ENCODE results near the gene SPTSSA.
"Not testable (repeated sequence)": the region's sequence is repeated elsewhere in the genome, so short reads cannot be mapped to it uniquely, and the experiment has no call there.

Gene SPTSSA

DNA sequence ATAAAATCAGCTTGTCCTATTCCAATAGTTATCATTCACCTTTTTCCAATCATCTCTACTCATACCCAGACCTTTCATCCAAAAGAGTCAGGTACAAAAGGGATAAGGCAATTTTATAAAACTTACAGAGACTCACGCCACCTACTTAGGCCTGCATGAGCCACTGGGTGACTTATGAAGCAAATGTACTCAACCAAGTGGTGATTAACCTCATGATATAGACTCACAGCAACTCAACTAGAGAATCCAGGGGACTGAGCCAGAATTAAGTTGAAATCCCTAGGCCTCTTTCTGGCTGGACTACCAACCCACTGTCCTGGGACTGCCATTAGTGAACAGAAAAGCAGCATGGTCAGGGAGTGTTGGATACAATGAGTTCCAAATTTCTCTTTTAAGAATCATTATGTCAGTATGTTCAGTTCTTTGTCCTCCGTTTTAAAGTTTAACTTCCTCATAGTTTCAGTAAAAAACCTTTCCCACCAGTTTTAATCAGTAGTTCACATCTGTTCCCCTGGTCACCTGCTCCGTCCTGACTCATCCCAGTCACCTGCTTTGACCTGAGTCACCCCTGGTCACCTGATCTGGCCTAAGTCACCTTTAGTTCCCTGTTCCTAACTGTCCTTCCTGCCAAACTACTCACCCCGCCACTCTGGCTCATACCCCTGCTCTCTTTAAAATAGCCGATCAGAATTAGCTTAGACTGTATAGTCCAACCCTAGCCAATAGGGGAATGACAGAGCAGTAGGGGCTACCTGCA is 36.8 kb downstream of the SPTSSA start:
- DNase-seq: no peak

DNA sequence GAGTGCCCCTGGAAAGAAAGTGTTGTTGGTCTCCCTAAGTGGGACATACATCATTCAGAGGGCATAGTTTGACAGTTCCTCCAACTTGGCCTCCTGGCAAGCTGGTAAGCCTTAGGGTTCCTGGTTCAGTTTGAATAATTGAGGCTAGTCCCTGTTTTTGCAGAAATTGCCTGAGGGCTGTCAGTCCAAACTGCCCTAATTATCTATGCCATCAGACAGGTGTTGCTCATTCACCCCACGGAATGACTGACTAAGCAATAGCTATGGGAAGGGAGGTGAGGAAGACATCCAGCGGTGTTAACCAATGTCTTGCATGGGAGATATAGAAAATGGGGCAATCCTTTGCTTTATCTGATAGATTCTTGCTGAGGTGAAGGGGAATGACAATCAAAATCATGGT is 37.6 kb downstream of the SPTSSA start:
- DNase-seq: no peak

DNA sequence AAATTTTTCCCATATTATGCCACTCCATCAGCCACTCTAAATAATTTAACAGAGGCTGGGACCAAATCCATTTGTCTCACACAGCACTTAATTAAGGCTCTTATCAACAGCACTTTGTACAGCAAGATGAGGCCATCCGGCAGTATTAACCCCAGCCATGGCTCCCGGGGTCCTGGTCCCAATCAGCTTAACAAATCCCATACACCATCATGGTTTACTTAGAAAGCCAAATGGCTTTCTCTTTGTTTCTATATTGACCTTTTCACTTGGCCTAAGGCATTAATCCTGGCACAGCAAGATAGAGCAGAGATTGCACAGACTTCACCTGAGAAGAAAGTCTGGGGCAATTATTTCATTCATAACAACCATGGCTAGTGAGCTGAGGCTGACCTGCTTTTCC is 38.6 kb downstream of the SPTSSA start:
- no peak for DNase-seq

DNA sequence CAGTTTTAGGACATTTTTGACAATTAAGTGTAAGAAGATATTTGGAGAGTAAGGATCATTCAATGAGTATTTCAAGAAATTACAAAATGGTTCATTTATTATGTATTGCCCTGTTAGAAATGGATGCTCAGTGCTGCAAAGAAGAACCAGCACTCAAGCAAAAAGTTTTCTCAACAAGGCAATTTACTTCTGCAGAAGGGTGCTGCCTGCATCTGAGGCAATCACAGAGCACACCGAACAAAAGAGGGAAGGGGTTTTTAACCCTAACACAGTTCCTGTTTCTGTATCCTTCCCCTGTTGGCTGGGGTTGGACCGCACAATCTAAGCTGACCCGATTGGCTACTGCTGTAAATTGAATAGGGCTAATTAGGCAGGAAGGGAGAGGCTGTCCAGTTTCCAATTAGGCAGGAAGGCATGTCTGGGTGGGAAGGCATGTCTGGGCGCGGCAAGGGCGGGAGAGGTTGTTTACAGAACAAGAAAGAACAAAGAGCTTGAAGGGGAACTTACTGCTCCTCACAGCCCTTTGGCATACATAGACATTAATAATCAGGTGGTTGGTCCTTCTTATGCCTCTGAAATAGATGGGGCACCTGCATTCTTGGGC is 41.4 kb downstream of the SPTSSA start:
- no peak for DNase-seq

DNA sequence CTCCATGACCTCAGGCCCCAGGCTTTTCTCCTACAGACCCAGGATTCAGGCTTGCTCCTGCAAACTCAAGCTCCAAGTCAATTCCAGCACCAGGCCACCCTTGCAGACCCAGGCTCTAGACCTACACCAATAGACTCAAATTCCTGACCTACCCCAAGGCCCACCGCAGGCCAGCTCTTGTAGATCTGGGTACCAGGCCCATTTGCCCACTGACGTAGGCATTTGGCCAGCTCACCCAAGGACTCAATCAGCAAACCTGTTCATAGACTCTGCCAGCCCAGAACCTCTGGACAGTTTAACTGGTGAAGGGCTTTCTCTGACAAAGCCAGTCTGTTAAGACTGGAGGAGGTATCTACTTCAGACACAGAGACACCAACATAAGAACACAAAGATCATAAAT is 52.3 kb downstream of the SPTSSA start:
- no peak for DNase-seq

- no peak for DNase-seq
These were observed 54.1 kb downstream of the SPTSSA start for GRCh38 chr14:34407951-34408350.

DNA sequence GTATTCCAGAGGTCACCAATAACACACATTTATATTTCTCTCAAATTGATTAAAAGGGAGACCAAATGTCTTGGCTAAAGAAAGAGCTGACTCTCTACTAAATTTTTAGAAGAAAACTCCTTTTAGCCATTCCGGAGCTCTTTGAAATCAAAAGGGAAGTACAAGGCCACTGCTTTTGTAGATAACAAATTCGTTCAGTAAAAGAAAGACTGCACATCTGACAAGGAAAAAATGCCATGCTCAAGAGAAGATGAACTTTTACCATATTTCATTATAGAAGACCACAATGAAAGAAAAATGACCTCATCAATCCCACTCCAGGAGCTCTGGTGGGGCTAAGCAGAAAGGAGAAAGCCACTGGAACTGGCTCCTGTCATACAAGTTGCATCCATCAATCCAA is 57.6 kb downstream of the SPTSSA start:
- no peak for DNase-seq

DNA sequence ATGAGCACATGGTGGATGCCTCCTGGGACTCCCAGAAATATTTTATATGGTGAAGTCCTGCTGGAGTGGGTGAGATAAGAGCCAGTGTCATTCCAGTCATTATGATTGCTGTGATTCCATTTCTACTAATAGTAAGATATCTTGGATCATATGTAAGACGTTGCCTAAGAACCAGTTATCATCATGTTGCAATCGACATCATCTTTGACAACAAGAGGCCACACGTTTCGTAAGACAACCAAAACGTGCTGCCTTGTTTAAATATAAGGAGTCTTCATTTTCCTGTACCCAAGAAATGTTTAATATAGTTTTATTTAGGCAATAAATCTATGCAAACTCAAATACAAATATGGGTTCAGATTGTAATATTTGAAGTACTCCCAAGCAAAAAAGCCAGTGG is 58.4 kb downstream of the SPTSSA start:
- no peak for DNase-seq

- no peak for DNase-seq
These were observed 64.0 kb downstream of the SPTSSA start for GRCh38 chr14:34398024-34398423.

DNA sequence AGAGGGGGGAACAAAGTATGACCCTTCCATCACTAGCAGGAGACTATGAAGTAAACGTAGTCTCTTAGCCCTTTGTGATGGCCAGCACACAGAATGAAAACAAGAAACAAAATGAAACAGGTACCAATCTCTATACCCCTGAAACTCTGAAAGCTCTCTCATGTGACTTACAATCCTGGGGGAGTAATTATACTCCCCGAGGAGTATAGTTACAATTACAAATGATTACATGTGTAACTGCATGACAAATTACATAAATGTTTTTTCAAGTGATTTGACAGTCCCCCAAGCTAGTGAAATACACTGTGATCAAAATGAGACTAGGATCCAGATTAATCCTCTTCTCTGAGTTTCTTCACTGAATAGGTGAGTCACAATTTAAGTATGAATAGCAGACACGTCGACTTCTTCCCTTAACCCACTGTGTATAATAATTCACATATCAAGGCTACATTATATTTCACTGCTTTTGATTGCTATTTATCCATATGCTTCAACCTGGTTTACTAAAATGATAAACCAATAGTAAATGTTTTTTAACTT is 74.0 kb downstream of the SPTSSA start:
- DNase-seq: no peak

DNA sequence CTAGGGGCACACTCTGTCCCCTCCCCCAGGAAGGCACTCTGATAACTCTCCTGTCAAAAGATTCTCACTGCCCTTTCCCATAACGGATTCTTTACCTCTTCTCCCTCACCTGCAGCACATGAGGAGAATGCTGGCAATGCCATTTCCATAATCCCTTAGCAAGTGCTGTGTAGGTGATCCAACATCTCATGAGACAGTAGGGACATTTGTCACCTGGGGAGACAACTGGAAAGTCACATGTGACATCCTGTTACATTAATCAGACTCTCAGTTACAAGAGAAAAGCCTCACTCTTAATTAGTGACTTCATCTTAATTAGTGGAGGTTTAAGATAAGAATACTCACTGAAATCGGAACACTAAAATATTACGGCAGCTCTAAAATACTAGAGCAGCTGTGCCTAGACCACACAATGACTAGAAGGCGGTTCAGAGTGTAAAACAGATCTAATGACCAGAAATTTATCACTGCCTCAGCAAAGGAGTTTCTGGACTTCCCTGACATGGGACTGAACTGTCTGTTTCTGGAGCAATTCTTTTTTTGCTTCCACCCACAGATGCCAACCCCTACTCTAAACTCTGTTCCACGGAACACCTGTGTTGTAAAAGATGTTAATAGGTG is 75.1 kb downstream of the SPTSSA start:
- no peak for DNase-seq

DNA sequence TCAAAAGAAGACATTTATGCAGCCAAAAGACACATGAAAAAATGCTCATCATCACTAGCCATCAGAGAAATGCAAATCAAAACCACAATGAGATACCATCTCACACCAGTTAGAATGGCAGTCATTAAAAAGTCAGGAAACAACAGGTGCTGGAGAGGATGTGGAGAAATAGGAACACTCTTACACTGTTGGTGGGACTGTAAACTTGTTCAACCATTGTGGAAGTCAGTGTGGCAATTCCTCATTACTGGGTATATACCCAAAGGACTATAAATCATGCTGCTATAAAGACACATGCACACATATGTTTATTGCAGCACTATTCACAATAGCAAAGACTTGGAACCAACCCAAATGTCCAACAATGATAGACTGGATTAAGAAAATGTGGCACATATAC is 76.2 kb downstream of the SPTSSA start:
- DNase-seq: not testable (repeated sequence)

GRCh38 chr14:34383839-34384238 is 78.2 kb downstream of the SPTSSA start:
- DNase-seq: no peak

Data from activated CD4-positive, alpha-beta T cell treated with anti-CD3 and anti-CD28 coated beads, Interleukin-2, amount 50 U/mL, for 1 hour (primary cell).